NCI-H2107 (cell line): ENCODE data around the gene HMOX2.

Experiments
- DNase-seq: peaks from one replicate; lab custom pipeline; 2025; lab: John Stamatoyannopoulos, UW

Gene HMOX2, protein sequence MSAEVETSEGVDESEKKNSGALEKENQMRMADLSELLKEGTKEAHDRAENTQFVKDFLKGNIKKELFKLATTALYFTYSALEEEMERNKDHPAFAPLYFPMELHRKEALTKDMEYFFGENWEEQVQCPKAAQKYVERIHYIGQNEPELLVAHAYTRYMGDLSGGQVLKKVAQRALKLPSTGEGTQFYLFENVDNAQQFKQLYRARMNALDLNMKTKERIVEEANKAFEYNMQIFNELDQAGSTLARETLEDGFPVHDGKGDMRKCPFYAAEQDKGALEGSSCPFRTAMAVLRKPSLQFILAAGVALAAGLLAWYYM

DNA sequence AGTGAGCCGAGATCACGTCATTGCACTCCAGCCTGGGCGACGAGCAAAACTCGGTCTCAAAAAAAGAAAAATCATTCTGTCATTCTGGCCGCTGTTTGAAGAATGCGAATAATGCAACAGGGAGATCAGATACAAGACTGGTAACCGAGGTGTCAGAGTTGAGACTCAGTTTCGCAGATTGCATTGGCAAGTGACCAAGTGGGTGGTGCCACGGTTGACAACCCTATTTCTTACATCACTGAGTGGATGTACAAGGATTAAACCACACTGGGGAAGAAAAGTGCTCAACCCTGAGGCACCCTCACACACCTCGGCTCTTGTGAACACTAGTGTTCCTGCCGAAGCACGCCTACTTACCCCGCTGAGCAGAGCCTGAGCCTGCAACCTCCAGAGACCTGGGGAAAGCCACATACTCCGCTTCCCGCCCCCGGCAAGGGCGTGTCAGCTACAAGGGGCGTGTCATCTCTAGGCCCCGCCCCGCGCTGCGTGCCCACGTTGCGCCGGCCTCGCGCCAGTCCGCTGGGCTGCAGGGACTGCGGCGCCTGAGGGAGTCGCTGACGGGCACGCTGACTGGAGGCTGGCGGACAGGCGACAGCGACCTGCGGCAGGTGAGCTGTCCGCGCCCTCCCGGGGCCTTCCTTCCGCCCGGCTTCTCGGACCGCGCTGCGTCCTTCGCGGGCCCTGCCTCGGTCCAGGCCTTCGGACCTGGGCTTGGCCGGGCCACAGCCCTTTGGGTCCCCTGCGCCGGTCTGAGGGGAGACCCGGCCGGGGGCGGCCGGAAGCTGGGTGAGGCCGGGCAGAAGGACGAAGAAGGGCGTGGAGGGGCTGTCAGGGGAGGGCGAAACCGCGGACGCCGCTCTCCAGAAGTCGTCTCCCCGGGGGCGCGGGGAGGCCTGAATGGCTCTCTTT is at the start of gene HMOX2:
TSS of gene HMOX2 (plus strand) at position 519 of the 909 bp plus-strand sequence. CDS start 29,127 bp downstream, outside the sequence.
- DNase-seq: peak; percentile 86

DNA sequence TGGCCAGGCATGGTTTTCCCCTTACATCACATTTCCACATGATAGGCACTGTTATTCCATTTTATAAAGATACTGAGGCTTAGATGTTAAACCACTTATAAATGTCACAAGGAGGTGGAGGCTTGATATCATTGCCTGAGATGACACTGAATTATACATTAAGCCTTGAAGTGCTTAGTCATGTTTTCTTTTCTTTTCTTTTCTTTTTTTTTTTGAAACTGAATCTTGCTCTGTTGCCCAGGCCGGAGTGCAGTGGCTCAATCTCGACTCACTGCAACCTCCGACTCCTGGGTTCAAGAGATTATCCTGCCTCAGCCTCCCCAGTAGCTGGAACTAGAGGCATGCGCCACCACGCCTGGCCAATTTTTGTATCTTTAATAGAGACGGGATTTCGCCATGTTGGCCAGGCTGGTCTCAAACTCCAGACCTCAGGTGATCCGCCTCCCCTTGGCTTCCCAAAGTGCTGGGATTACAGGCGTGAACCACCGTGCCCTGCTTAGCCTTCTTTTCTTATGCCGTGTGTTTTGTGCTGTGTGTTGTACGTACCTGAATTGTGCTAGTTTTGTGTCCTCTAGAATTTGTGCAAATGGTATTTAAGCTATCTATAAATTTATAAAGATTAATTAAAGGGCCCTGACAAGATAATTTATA is 49.4 kb upstream of the HMOX2 start:
- no peak for DNase-seq

DNA sequence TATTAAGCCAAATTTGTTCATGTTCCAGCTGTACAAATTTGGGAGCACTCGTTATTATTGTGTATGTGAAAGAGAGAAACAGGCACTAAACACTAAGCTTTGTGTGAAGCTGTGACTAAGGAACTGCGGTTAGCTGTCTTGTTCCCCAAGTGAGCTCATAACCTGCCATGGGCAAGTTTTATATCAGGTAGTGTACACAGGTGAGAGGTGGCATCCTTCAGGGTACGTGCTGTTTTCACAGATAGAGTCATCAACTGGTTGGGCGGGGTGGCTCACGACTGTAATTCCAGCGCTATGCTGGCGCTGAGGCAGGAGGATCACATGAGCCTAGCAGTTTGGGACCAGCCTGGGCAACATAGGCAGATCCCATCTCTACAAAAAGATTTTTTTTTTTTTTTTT is 47.7 kb upstream of the HMOX2 start:
- DNase-seq: no peak

DNA sequence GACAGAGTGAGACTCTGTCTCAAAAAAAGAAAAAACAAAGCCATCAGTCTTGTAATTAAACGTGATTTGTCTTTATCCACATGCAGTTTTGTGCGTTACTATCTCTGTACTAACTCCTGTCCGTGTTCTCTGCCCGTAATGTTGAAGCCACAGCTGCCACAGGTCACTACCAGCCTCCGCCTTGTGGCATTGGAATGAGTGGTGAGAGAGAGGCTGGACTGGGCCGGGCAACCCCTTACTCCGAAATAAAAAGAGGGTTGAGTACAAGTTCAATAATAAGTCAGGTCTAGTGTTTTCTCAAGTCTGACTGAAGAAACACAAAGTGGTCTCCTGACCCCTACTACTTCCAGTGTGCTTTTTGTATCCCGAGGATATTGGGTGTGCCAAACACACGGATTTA is 45.2 kb upstream of the HMOX2 start:
- no peak for DNase-seq

DNA sequence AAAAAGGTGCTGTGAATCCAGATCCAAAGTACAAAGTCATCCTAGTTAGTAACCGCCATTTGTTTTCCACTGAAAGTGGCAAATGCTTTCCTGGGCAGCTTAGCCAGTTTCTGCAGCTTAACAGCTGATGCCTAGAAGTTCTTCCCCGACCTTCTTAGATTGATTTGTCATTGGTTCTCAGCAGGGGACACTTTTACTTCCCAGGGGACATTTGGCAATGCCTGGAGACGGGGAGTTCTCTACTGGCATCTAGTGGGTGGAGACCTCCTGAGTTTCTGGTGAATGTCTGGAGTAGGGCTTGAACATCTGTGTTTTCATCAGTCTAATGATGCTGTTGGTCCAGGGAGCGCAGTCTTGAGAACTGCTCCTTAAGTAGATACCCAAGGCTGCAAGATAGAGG is 43.0 kb upstream of the HMOX2 start:
- DNase-seq: no peak

DNA sequence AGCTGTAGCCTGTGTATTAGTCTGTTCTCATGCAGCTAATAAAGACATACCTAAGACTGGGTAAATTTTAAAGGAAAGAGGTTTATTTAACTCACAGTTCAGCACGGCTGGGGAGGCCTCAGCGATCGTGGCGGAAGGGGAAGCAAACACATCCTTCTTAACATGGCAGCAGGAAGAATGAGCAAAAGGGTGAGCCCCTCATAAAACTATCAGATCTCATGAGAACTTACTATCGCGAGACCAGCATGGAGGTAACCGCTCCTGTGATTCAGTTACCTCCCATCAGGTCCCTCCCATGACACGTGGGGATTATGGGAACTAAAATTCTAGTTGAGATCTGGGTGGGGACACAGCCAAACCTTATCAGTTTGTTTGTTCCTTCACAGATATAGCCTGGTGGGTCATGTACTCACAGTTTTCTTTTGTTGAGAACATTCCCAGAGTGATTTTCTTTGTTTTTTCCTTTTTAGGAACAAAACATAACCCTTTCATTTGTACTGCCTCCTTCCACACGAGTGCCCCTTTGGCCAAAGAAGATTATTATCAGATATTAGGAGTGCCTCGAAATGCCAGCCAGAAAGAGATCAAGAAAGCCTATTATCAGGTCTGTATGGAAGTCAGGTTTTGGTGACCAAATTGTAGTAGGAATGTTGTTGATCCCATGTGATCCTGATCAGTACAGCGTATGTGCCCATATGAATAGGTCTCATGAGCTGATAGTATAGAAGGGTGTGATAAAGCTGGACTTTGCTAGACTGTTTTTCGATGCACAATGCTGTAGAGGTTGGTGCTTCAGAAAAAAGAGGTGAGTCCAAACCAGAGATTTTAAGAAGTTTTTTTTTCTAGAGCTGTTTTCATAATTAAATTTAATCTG is 42.0 kb upstream of the HMOX2 start:
- no peak for DNase-seq

DNA sequence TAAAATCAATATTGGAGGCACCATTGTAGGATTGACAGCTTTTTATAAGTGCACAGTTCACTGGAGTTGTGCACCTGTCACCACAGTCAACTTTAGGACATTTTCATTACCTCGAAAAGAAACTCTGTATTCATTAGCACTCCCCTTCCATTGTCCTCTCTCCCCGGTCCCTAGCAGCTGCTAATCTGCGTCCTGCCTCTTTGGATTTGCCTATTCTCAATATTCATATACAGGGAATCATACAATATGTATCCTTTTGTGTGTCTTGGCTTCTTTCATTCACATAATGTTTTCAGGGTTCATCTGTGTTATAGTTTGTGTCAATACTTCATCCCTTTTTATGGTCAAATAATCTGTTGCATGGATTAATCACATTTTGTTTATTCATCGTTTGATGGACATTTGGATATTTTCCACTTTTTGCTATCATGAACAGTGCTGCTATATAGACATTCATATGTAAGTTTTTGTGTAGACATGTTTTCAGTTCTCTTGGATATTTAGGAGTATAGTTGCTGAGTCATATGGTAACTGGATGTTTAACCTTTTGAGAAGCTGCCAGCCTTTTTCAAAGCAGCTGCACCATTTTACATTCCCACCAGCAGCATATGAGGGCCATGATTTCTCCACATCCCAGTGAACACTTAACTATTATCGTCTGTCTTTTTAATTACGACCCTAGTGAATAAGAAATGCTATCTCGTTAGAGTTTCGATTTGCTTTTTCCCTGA is 40.7 kb upstream of the HMOX2 start:
- DNase-seq: no peak

DNA sequence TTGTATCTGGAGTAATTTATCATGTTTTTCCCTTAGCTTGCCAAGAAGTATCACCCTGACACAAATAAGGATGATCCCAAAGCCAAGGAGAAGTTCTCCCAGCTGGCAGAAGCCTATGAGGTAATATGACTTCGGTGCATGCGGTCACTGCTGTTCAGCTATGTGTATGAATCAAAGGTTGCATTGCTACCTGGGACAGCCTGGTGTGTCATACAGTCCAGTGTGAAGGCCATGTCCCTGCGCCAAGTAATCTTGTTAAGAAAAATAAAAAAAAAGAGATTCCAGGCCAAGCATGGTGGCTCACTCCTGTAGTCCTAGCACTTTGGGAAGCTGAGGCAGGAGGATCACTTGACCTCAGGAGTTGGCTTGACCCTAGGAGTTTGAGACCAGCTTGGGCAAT is 38.8 kb upstream of the HMOX2 start:
- no peak for DNase-seq

DNA sequence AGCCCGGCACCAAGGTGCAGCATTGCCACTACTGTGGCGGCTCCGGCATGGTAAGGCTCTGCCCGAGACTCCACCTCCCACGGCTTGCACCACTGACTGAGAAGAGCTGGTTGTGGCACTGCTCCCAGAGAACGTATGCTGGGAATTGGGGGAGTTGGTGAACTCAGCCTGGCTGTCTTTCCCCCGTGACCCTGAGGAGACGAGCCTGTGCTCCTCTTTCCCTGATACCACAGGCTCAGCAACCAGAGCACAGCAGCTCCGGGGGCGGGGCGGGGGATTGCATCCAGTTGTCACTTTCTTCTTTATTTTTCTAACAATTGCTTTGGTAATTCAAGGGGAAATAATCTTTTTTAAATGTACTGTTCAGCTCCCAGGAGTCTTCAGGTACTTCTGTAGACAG is 33.8 kb upstream of the HMOX2 start:
- DNase-seq: no peak

DNA sequence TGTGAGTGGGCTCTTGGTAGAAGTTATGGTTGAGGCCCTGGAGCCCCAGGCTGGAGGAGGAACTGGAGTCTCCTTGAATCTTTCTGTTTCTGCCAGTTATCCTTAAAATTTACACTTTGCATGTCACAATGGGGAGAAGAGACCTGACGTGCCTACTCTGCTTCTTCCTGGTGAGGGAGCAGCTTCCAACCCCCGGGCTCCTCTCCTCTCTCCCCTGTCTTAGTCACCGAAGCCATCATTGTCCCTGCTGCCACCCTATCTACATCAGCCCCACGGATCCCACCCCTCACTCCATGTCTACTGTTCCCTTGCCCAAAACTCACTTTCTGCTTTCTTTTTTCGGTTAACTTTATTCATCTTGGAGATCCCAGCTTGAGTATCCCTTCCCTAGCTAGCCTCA is 32.9 kb upstream of the HMOX2 start:
- DNase-seq: no peak

DNA sequence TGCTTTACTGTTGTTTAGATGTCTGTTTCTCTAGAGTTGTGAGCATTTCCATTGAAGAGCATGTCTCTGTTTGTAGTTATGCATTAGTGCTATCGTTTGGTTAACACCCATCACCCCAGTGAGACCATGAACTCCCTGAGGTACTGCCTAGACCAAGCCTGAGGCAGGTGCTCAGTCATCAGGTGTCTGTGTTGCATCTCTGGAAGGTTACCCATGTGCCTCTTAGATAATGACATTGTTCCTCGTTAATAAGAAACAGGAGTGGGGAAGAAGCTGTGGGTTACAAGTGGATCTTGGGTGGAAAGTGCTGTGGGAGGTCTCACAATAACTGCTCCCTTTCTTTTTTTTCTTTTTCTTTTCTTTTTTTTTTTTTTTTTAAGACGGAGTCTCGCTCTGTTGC is 32.2 kb upstream of the HMOX2 start:
- DNase-seq: no peak

DNA sequence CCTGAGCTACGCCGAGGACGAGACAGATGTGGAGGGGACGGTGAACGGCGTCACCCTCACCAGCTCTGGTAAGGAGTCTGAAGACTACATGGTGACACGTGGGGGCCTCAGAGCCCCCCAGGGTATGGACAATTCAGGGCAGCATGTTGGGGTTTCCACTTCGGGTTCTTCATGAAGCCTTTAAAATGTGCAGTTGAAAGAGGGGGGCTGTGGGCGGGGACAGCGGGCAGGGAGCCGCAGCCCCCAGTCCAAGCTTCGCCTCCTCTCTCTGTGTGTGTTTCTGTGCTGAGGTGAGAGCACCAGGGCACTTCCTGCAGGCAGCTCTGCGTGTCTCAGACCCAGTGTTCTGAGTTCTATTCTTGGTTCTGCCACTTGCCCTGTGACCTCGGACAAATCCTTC is 25.8 kb upstream of the HMOX2 start:
- DNase-seq: no peak

DNA sequence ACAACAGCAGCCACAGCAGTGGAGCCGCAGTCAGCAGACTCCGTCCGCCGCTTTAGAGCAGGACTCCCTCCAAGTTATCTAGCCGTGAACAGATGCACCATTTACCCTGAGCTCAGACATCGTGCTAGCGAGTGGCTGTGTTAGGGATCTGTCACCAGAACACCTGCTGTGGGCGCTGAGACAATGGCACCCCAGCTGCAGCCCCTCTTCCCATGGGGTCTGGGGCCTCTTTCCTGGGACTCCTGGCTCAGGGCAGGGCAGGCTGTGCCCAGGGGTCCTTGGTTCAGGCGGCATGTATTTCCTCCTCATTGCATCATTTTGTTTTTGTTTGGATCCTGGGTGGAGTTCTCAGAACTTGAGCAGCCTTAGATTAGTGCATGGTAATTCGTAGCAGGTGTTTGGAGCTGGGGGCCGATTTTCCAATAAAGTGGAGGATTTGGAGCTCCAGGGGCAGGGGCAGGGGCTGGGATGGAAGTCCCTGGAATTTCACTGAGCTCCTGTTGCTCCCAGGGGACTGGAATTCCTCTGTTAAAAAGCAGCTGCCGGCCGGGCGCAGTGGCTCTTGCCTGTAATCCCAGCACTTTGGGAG is 25.2 kb upstream of the HMOX2 start:
- DNase-seq: peak; percentile 63

DNA sequence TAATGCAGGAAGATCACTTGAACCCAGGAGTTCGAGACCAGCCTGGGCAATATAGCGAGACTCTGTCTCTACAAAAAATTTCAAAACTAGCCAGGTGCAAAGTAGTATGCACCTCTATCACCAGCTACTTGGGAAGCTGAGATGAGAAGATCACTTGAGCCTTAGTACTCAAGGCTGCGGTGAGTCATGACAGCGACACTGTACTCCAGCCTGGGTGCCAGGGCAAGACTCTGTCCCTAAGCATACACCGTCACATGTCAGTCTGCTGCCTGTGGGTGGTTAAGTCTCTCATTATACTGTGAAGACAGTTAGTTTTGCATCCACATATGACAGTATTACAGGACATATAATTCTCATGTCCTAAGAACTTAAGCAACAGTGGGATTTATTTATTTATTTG is 23.5 kb upstream of the HMOX2 start:
- no peak for DNase-seq

DNA sequence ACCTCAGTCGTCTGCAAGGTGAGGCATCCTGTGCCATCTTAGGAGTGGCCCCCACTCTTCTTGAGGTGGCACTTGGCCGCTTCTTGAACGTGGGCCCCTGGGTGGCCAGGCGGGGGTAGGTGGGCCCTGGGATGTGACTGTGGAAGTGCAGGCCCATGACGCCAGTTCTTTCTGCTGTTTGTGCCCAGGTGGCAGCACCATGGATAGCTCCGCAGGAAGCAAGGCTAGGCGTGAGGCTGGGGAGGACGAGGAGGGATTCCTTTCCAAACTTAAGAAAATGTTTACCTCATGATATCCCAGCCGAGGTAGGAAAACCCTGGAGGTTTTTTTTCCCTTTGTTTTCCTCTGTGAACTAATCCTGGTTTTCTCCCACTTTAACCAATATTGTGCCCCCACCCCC is 21.6 kb upstream of the HMOX2 start:
- DNase-seq: no peak

DNA sequence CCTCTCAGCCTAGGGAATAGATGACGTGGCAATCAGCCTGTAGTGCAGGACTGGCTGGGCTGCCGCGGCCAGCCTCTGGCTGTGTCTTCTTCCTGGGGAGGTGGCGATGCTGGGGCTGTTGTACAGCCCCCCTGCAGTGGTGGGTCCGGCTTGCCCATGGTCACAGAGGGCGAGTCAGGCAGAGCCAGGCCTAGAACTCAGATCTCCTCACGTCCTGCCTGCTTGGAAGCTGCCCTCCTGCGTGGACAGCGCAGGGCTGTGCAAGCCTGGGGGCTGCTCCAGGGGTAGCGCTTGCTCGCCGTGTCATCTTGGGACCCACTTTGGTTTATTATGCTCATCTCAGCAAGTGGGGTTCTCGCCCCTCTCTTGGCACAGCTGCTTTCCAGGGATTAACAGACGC is 21.1 kb upstream of the HMOX2 start:
- no peak for DNase-seq

DNA sequence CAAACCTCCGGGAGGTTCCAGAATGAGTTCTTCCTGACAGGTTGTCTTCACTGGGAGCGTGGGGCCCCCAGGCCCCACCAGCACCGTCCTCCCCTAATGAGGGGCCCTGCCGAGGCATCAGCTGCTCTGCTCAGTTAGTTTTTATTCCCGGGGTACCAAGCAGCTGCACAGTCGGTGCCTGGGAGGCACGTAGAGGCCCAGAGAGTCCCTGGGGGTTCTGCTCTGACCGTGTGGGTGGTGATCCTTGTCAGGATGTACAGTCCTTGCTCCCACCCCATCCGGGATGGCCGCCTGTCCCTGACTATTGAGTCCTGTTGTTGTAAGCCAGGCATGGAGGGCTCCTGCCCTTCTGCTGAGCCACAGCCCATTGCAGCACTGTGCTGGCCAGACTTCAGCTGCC is 20.2 kb upstream of the HMOX2 start:
- DNase-seq: no peak

DNA sequence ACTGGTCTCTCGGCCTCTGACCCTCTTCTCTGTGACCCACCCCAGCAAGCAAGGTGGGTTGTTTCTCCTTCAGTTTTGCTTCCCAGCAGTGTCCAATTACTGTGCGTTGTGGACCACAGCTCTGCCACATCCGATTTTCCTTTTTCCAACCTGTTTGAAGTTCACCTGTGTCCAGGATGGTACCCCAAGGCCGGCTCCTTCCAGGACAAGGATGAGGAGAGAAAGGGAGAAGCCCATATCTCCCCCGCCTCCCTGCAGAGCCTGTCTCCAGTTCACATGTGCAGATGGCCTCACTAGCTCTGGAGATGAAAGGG is 15.3 kb upstream of the HMOX2 start:
- no peak for DNase-seq

DNA sequence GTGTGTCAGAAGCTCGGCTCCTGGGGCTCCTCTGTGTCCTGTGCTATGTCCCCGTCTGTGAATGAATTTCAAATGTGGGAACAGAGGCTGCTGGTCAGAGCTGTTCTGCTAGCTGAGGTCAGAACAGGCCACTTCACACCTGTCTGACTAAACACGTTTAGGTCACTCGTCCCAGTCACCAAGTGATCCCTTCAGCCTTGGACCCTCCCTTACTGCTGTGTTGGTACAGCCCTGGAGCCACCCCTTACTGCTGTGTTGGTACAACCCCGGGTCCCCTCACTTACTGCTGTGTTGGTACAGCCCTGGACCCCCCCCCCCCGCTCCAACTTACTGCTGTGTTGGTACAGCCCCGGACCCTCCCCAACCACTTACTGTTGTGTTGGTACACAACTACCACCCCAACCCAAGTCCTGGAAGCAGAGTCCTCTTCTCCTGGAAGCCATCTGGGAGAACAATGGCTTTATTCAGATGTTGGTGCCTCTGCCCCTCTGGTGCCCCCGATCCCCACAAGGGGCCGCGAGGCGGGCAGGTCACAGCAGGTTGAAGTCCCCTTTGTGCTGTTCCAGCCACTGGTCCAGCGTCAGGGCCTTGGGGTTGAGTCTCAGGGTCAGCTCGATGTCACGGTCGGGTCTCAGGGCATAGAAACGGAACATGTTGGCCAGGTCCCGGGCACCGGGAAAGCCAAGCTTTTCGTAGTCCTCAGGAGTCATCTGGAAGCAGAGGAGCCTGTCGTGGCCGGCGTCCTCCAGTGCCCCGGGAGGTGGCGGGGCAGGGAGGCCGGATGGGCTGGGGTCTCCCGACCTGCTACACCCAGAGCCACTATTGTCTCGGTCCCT is 14.7 kb upstream of the HMOX2 start:
- DNase-seq: no peak

DNA sequence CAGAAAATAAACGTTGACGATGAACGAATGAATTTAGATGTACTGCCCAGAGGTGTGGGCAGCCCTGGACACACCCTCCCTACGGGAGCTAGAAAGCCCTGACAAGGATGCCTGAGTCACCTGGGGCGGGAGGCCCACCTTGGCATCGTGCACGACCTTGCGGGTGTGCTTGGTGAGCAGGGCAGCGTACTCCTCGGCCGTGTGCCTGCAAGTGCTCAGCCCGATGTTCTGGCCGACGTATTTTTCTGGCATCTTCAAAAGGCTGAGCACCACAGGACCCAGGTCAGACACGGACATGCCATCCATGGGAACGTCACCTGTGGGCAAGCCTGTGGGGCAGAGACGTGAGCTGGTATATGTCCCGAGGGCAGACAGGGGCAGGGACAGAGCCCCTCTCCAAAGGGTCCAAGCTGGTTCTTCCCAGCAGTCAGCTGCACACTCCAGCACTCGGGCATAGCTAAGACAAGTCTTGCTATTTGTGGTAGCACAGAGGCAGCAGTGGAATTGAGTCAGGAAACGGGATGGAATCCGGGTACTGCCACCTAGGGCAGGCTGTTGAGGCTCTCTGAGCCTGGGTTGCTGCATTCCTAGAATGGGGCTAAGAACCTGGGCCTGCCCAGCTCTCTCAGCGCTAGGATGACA is 12.6 kb upstream of the HMOX2 start:
- DNase-seq: no peak
